HG02970 (cell line): ENCODE measurements around the gene CRTAC1.

Experiments used
- ATAC-seq: cut with Tn5 transposase; IDR thresholded peaks from one replicate; pipeline ENCODE4 v1.9.1; 2021; ENCODE audit warnings: mild to moderate bottlenecking, moderate library complexity, moderate number of reproducible peaks; ENCODE audit not compliant: unreplicated experiment, low FRiP score

CRTAC1 gene

GRCh38 chr10:97927622-97928021 is 102.8 kb downstream of the CRTAC1 start:
- no peak for ATAC-seq

- ATAC-seq = no peak
Measured at GRCh38 chr10:97926055-97926454, 104.4 kb downstream of the CRTAC1 start.

DNA sequence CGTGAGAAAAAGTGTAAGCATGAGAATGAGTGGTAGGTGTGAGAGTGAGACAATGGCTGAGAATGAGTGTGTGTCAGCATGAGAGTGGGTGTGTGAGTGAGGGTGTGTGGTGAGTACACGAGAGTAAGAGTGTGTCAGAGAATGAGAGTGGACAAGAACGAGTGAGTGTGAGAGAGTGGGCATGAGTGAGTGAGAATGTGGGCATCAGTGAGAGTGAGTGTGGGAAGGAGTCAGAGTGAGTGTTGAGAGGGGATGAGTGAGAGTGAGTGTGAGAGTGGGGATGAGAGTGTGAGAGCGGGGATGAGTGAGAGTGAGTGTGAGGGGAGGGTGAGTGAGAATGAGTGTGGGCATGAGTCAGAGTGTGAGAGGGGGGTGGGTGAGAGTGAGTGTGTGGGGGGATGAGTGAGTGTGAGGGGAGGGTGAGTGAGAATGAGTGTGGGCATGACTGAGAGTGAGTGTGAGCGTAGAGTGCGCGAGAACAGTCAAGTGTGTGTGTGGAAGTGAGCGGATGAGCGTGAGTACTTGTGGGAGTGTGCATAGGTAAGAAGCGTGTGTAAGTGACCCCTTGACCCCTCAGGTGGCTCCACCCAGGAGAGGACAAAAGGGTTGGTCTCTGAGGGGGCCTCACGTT is 105.0 kb downstream of the CRTAC1 start:
- ATAC-seq = no peak

DNA sequence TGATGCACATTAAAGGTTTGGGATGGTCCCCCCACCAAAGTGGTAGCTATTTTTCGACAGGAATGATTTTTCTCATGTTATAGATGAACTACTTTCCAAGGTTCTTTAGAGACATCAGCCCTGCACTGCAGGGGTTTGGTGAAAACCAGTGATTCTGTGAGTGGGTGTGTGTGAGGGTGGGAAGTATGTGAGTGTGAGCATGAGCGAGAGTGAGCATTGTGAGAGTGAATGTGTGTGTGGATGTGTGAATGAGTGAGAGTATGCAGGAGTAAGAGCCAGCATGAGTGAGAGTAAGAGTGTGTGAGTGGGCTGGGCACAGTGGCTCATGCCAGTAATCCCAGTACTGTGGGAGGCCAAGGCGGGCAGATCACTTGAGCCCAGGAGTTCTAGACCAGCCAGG is 105.7 kb downstream of the CRTAC1 start:
- ATAC-seq = no peak

- no peak for ATAC-seq
Measured at GRCh38 chr10:97923476-97923875, 106.9 kb downstream of the CRTAC1 start.

DNA sequence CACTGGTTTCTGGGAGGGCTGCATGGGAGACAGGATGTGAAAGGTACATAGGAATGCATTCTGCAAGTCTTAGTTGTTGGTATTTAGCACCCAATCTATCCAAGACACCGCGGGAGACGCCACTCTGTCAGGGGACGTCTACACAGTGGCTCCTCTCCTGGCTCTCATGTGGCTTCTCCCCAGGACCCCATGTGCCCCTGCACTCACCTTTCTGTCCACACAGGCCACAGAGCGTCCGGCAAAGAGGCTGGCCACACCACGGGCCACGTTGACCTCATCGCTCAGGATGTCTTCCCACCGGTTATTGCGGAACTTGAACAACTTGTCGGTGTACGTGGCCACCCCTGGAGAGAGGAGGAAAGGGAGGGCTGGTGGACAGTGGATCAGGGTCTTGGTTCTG is 107.4 kb downstream of the CRTAC1 start:
- no peak for ATAC-seq

DNA sequence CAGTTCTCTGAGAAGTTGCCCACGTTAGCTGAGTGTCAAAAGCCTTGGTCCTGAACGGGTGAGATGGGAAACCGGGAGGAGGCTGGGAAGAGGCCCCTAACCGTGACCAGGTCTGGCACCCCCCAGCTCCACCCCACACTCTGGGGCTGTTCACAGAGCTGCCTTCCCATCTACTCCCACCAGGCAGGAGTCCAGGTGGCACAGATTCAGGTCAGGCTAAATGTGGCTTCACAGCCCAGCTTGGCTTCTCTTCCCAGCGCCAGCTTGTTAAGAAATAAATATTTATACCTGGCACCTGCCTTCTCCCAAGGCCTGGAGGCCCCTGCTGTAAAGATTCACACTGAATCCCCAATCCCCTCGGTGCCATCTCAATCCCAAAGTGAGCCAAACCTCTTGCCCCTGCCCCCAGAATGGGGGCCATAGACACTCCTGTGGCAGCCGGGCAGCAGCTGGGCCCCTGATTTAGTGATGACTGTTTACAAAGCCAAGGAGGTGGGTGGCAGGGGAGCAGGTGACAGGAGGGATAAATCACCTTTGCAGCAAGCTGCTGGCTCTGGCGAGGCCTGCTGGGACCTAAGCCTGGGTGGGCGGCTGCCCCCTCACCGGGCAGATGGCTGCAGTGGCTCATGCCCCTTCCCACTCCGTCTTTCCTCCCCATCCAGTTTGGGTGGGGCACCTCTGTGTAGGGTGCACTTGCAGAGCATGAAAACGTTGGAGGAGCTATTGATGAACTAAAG is 108.2 kb downstream of the CRTAC1 start:
- no peak for ATAC-seq

DNA sequence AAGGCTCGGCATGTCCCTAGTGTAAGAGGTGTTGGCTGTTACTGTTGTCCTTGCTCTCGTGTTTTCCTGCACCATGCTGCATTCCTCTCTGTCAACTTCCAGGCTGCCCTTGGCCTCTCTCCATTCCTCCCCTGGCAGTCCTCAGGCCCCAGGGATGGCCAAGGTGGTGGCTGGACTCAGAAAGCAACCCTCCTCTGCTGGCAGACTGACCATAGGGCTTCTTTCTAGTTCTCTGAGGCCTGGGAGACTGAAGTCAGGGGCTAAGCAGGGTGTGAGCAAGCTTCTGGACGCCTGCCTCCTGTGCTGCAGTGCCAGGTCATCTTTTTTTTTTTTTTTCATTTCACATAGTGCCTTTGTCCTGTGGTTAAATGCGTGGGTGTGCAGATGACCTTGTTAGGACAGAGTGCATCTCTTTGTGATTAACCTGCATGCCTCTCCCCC is 108.8 kb downstream of the CRTAC1 start:
- ATAC-seq = no peak

- ATAC-seq = no peak
Measured at GRCh38 chr10:97920865-97921264, 109.6 kb downstream of the CRTAC1 start.

- ATAC-seq = no peak
Measured at GRCh38 chr10:97919012-97919411, 111.4 kb downstream of the CRTAC1 start.

GRCh38 chr10:97916586-97916985 is 113.8 kb downstream of the CRTAC1 start:
- no peak for ATAC-seq

GRCh38 chr10:97915346-97916131 is 114.9 kb downstream of the CRTAC1 start:
- no peak for ATAC-seq

GRCh38 chr10:97914837-97915211 is 115.6 kb downstream of the CRTAC1 start:
- ATAC-seq = no peak

GRCh38 chr10:97914171-97914836 is 116.1 kb downstream of the CRTAC1 start:
- no peak for ATAC-seq

DNA sequence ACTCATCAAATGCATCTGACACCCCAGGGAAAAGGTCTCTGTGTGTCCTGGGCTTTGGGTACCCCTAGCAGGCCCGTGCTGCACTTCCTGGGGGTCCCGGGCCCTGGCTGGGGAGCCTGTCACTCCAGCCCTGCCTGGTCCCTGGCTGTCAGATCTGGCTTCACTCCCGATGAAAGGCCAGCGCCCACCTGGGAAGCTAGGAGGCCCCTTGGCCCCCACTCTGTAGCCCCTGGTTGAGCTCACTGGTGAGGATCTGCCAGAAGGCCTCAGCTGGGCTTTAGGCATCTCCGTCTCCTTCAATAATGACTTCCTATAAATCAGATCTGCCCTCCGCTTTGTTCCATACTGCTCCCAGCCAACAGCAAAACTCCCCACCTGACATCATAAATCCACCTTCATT is 116.8 kb downstream of the CRTAC1 start:
- ATAC-seq = no peak

- no peak for ATAC-seq
Measured at GRCh38 chr10:97913193-97913592, 117.2 kb downstream of the CRTAC1 start.

- ATAC-seq = no peak
Measured at GRCh38 chr10:97911217-97911616, 119.2 kb downstream of the CRTAC1 start.

- no peak for ATAC-seq
Measured at GRCh38 chr10:97910661-97911060, 119.8 kb downstream of the CRTAC1 start.

- ATAC-seq = no peak
Measured at GRCh38 chr10:97907830-97908229, 122.6 kb downstream of the CRTAC1 start.

- no peak for ATAC-seq
Measured at GRCh38 chr10:97907211-97907610, 123.2 kb downstream of the CRTAC1 start.

DNA sequence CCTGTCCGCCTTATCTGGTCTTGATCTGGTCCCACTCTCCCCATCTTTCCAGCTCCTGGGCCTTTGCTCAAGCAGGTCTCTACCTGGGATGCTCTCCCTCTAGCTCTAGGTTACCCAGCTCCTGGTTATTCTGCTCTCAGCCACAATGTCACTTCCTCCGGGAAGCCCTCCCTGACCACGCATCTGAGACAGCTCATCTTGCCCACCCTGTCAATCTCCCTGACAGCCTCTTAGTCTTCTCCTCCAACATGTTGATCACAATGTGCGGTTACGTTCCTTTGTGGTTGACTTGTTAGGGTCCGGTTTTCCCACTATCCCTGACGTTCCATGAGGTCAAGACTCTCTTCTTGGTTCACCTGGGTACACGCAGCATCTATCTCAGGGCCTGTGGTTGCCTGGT is 125.1 kb downstream of the CRTAC1 start:
- ATAC-seq = no peak
